Measurements from ENCODE around the gene LRR1. TPM values are rescaled to one million over a fixed set of nuclear protein-coding genes. Genes with fewer than 3 reads are reported as not detected.
A peak's percentile ranks its signal among the peaks of the same experiment; 100 is the strongest.

Gene LRR1
- total and polyA plus RNA-seq, 2 of the 4 experiments (the other 2 are of a cell fraction): 11.6 to 20.8 TPM

DNA sequence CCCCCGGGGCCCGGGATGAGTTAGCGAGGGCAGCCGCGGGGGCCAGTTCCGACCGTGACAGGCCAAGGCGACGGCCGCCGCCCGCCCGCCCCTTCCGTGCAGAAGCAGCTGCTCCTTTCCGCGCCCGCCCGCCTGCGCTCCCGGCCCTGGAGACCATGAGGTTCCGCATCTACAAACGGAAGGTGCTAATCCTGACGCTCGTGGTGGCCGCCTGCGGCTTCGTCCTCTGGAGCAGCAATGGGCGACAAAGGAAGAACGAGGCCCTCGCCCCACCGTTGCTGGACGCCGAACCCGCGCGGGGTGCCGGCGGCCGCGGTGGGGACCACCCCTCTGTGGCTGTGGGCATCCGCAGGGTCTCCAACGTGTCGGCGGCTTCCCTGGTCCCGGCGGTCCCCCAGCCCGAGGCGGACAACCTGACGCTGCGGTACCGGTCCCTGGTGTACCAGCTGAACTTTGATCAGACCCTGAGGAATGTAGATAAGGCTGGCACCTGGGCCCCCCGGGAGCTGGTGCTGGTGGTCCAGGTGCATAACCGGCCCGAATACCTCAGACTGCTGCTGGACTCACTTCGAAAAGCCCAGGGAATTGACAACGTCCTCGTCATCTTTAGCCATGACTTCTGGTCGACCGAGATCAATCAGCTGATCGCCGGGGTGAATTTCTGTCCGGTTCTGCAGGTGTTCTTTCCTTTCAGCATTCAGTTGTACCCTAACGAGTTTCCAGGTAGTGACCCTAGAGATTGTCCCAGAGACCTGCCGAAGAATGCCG, 22.6 kb downstream of the LRR1 start:
- CTCF ChIA-PET: interaction anchor here (0.9 kb wide), 2 partner anchors 10 to 13 kb away, joined by 3 read pairs; no protein-coding TSS in a partner anchor
- in situ Hi-C loops (cut with MboI; ENCODE audit: low sequenced_read_pairs): no loop called here
- peak overlapping the region; percentile 89 for H3K27ac ChIP-seq (ENCODE audit: insufficient read depth, low read length)
- peak; percentile 28 for DNase-seq
- peak overlapping the region; percentile 85 for H3K4ac ChIP-seq (ENCODE audit: low read depth, low read length)
- intact Hi-C loops (cut with micrococcal nuclease): loop anchor here (2.0 kb wide), 1 partner anchor 158 kb away; no protein-coding TSS in a partner anchor
- peak overlapping the region; percentile 83 for H3K4me2 ChIP-seq (ENCODE audit: low read depth, low read length)
- no peak overlapping the region for H3K56ac ChIP-seq (ENCODE audit: extremely low read depth, insufficient read depth, low read length)
- H2AK9ac ChIP-seq (replicated peaks; ENCODE audit: low read depth, low read length, poor library complexity): peak overlapping the region; percentile 91
- dilution Hi-C loops (cut with HindIII; ENCODE audit: low sequenced_read_pairs, unreplicated experiment): no loop called here
- peak overlapping the region; percentile 84 for H3K4me3 ChIP-seq (ENCODE audit: insufficient read depth, low read depth, low read length)
- peak overlapping the region; percentile 74 for H2BK5ac ChIP-seq (ENCODE audit: low read depth, low read length, poor library complexity, severe bottlenecking)
- H3K23ac ChIP-seq (ENCODE audit: low read depth, low read length): peak overlapping the region; percentile 90
- H3K9me3 ChIP-seq (ENCODE audit: control insufficient read depth, insufficient read depth, low read length): no peaks in the 10 kb centered on the region
- H2BK20ac ChIP-seq (ENCODE audit: low read depth, low read length): no peak overlapping the region
- H2AK5ac ChIP-seq (ENCODE audit: low read depth, low read length): peak overlapping the region; percentile 71
- H3K79me1 ChIP-seq (ENCODE audit: low read depth in 1 of 2, low read length in 2 of 2): peaks cover 4 to 58% of the 10 kb centered on the region in 2 experiments; a peak in 3 of 4 replicates
- H3K4me1 ChIP-seq (ENCODE audit: control insufficient read depth, insufficient read depth, low read length): peaks cover 13% of the 10 kb centered on the region
- H2AFZ ChIP-seq (replicated peaks; ENCODE audit: low read length, poor library complexity): peak overlapping the region; percentile 89
- H4K91ac ChIP-seq (ENCODE audit: insufficient read depth, low read depth, low read length): no peak overlapping the region; the same call in 1 of the 2 replicates
- peaks cover 46% of the 10 kb centered on the region for H4K20me1 ChIP-seq (ENCODE audit: insufficient read depth, low read length)
- peak overlapping the region in 1 of 2 experiments; percentile 48; a peak in 1 of 4 replicates for H4K8ac ChIP-seq (ENCODE audit: low read depth in 2 of 2, low read length in 2 of 2)
- 1% methylated on average over 42 of the region's 65 CpGs; no CpG with 5 or more reads in 1 of the 2 experiments for WGBS, 2 experiments (ENCODE audit: extremely low coverage in 2 of 2, insufficient read length in 1 of 2)
- no peak overlapping the region for H3K18ac ChIP-seq (ENCODE audit: low read depth, low read length)
- peaks cover 7% of the 10 kb centered on the region for H3K9me1 ChIP-seq (ENCODE audit: insufficient read depth, low read length)
- no peak overlapping the region for H2BK15ac ChIP-seq (ENCODE audit: low read depth, low read length)
- H4K5ac ChIP-seq (ENCODE audit: low read depth, low read length): no peak overlapping the region
- H3K36me3 ChIP-seq (ENCODE audit: control insufficient read depth, insufficient read depth, low read length): peaks cover 11% of the 10 kb centered on the region
- ATAC-seq (ENCODE audit: low read depth): peak; percentile 22
- POLR2A ChIA-PET (ENCODE audit: unreplicated experiment): no interaction called here
- H3K9ac ChIP-seq (ENCODE audit: low read depth, low read length): peak overlapping the region; percentile 86
- TF ChIP-seq MXI1 (IDR thresholded peaks at IDR 0.05; ENCODE audit: borderline replicate concordance, low read depth, low read length) (peak; percentile 14; the same call in 1 of the 2 replicates), RFX5 (IDR thresholded peaks at IDR 0.05; ENCODE audit: low read depth, low read length) (no peak)
- peak overlapping the region; percentile 81 for H3K14ac ChIP-seq (replicated peaks; ENCODE audit: low read depth, low read length)
- no TSS peak for BruUV-seq (replicated peaks)
- no peak overlapping the region for H2BK120ac ChIP-seq (ENCODE audit: low read depth, low read length)
- no peaks in the 10 kb centered on the region for H3K27me3 ChIP-seq (ENCODE audit: control insufficient read depth, insufficient read depth, low read length)
